Natural killer cell (primary cell): ENCODE results near the gene SLC25A22. TPM values are rescaled to one million over a fixed set of nuclear protein-coding genes. Genes with fewer than 3 reads are reported as not detected.

ENCODE experiments used
- ATAC-seq, 3 donors: fragments of 150-1000 bp in 2 of 3; fragments of 200-7000 bp in 1 of 3; cut with Tn5 transposase; 1 replicate in 1 of 3; 2 replicates in 2 of 3; pipeline ENCODE4 v1.10.0; 2021; ENCODE audit warnings: mild to moderate bottlenecking in 2 of 3, moderate library complexity in 2 of 3
- DNase-seq, 2 donors: peaks; one replicate each; pipeline versions ENCODE4 v3.0.0 to v3.0.0-alpha.2; 2013 to 2021; ENCODE audit warnings: mixed read lengths in 1 of 2
- H3K27ac ChIP-seq: one replicate; pipeline ENCODE4 v1.5.1; 2013; ENCODE audit warnings: mild to moderate bottlenecking, low read length
- H3K27me3 ChIP-seq: one replicate; pipeline ENCODE4 v1.6.1; 2013; ENCODE audit warnings: low read length; ENCODE audit not compliant: control insufficient read depth, insufficient read depth
- H3K36me3 ChIP-seq: one replicate; pipeline ENCODE4 v1.6.1; 2013; ENCODE audit warnings: low read length; ENCODE audit not compliant: control insufficient read depth, insufficient read depth
- H3K4me1 ChIP-seq: one replicate; pipeline ENCODE4 v1.6.1; 2013; ENCODE audit warnings: low read length; ENCODE audit not compliant: control insufficient read depth, insufficient read depth
- H3K4me3 ChIP-seq: one replicate; pipeline ENCODE4 v1.5.1; 2013; ENCODE audit warnings: low read length
- H3K9me3 ChIP-seq: one replicate; pipeline ENCODE4 v1.6.1; 2013; ENCODE audit warnings: low read length; ENCODE audit not compliant: control insufficient read depth, insufficient read depth
- H3K27ac Mint-ChIP-seq, 2 donors: one replicate each; pipeline ENCODE4 v1.8.0; 2022; ENCODE audit warnings: mild to moderate bottlenecking in 2 of 2, mixed read lengths in 2 of 2, moderate library complexity in 1 of 2
- H3K27me3 Mint-ChIP-seq, 2 donors: one replicate each; pipeline ENCODE4 v1.8.0; 2022; ENCODE audit warnings: low read depth in 2 of 2, mixed read lengths in 2 of 2
- H3K36me3 Mint-ChIP-seq: one replicate; pipeline ENCODE4 v1.8.0; 2022; ENCODE audit warnings: mixed read lengths
- H3K4me1 Mint-ChIP-seq, 2 donors: one replicate each; pipeline ENCODE4 v1.8.0; 2022; ENCODE audit warnings: mixed read lengths in 2 of 2
- H3K4me3 Mint-ChIP-seq: one replicate; pipeline ENCODE4 v1.8.0; 2022; ENCODE audit warnings: mild to moderate bottlenecking, moderate library complexity, mixed read lengths
- H3K9me3 Mint-ChIP-seq, 2 donors: one replicate each; pipeline ENCODE4 v1.8.0; 2022; ENCODE audit warnings: mixed read lengths in 2 of 2
- CTCF ChIP-seq: fragments of 200-600 bp; IDR thresholded peaks from one replicate; pipeline ENCODE4 v1.8.0; 2022; ENCODE audit warnings: antibody characterized with exemption
- WGBS: methylation state at CpG from one replicate; pipeline ENCODE4 v1.1.7; 2013; ENCODE audit warnings: missing lambda C conversion rate; ENCODE audit not compliant: insufficient coverage; 5-methylcytosine and 5-hydroxymethylcytosine counted together
- intact Hi-C: fragments of 100-400 bp; cut with micrococcal nuclease; formaldehyde crosslinking; loops from one replicate; pipeline ENCODE4 v1.14.2; 2022
- total RNA-seq, 4 donors: library from RNA; stranded (reverse); fragments of 120-200 nt in 1 of 4; gene quantifications; one replicate each; pipeline versions ENCODE4 v1.2.3 to v1.2.4, GENCODE V29; 2013 to 2022

The SLC25A22 gene
- total RNA-seq, 3 donors from 2014 or later (not counting 1 experiment from before 2014, with no cell fraction given), result 22.8 to 34.6 (median 31.5) TPM

- Histone ChIP-seq H3K4me3 (no peak overlapping the region), H3K27me3 (no peaks in the 10 kb centered on the region), H3K9me3 (no peaks in the 10 kb centered on the region), H3K4me1 (no peaks in the 10 kb centered on the region), H3K36me3 (peaks cover 37% of the 10 kb centered on the region), H3K27ac (no peak overlapping the region)
- H3K27ac Mint-ChIP-seq, result no peak overlapping the region
- H3K4me3 Mint-ChIP-seq, result no peak overlapping the region
- WGBS, result 77% methylated on average over 19 of the region's 19 CpGs
- intact Hi-C loops, result no loop called here
- DNase-seq (peak; percentile 54 to 82), ATAC-seq (peak; percentile 85 to 97 (median 87))
- H3K36me3 Mint-ChIP-seq, result no peaks in the 10 kb centered on the region
- peak; percentile 43 for TF ChIP-seq CTCF
- H3K27me3 Mint-ChIP-seq, result no peaks in the 10 kb centered on the region
- H3K4me1 Mint-ChIP-seq, result no peaks in the 10 kb centered on the region
- no peaks in the 10 kb centered on the region for H3K9me3 Mint-ChIP-seq
Observed at GRCh38 chr11:765025-765801, 32.9 kb downstream of the SLC25A22 start.

GRCh38 chr11:764322-765024 is 33.6 kb downstream of the SLC25A22 start:
- Histone ChIP-seq H3K9me3 (no peaks in the 10 kb centered on the region), H3K4me1 (no peaks in the 10 kb centered on the region), H3K27me3 (no peaks in the 10 kb centered on the region), H3K36me3 (peaks cover 44% of the 10 kb centered on the region), H3K4me3 (no peak overlapping the region), H3K27ac (no peak overlapping the region)
- Mint-ChIP-seq H3K4me3 (no peak overlapping the region), H3K27me3 (no peaks in the 10 kb centered on the region), H3K4me1 (no peaks in the 10 kb centered on the region), H3K9me3 (no peaks in the 10 kb centered on the region), H3K36me3 (no peaks in the 10 kb centered on the region), H3K27ac (no peak overlapping the region)
- peak in 1 of 2 donors; percentile 6 for DNase-seq
- 95% methylated on average over 18 of the region's 18 CpGs for WGBS
- TF ChIP-seq CTCF, result no peak
- ATAC-seq, result no peak
- intact Hi-C loops, result no loop called here

GRCh38 chr11:763549-764321 is 34.3 kb downstream of the SLC25A22 start:
- H3K4me1 ChIP-seq, result no peaks in the 10 kb centered on the region
- ATAC-seq (no peak), DNase-seq (peak in 1 of 2 donors; percentile 4)
- H3K27ac ChIP-seq, result no peak overlapping the region
- intact Hi-C loops, result no loop called here
- WGBS, result 95% methylated on average over 21 of the region's 22 CpGs
- no peaks in the 10 kb centered on the region for H3K9me3 ChIP-seq
- H3K27me3 Mint-ChIP-seq, result no peaks in the 10 kb centered on the region
- H3K27ac Mint-ChIP-seq, result no peak overlapping the region
- no peak overlapping the region for H3K4me3 ChIP-seq
- H3K9me3 Mint-ChIP-seq, result no peaks in the 10 kb centered on the region
- H3K4me1 Mint-ChIP-seq, result no peaks in the 10 kb centered on the region
- no peak overlapping the region for H3K4me3 Mint-ChIP-seq
- peaks cover 51% of the 10 kb centered on the region for H3K36me3 ChIP-seq
- H3K27me3 ChIP-seq, result no peaks in the 10 kb centered on the region
- TF ChIP-seq CTCF, result no peak
- no peaks in the 10 kb centered on the region for H3K36me3 Mint-ChIP-seq
